Endothelial cell of umbilical vein (primary cell): ENCODE measurements around the gene YARS1. TPM values are rescaled to one million over a fixed set of nuclear protein-coding genes. Genes with fewer than 3 reads are reported as not detected.

Experiments
- BruUV-seq: library from RNA; stranded (reverse); fragments of 400-500 nt; replicated peaks from 2 replicates; lab custom pipeline; 2021; lab: Mats Ljungman, UMichigan
- CTCF ChIA-PET: fragments of 300-600, 350-600 bp; sonication (Branson Sonifier 250); formaldehyde crosslinking; loops from one replicate; lab custom pipeline; 2021; ENCODE audit warnings: antibody characterized with exemption, inconsistent platforms; lab: Charles Lee
- POLR2A ChIA-PET: fragments of 300-600, 350-600 bp; sonication (Branson Sonifier 250); formaldehyde crosslinking; loops from one replicate; lab custom pipeline; 2021; ENCODE audit warnings: antibody characterized with exemption, inconsistent platforms; lab: Charles Lee
- DNase-seq: peaks from one replicate; pipeline ENCODE4 v3.0.0-alpha.2; 2011; ENCODE audit warnings: low read depth, low spot score
- FAIRE-seq: peaks from 2 replicates; lab custom pipeline; 2011; peaks lifted over from hg19 to GRCh38; lab: Jason Lieb, UNC
- H2AFZ ChIP-seq: 2 replicates; pipeline ENCODE4 v1.6.0; 2012; ENCODE audit warnings: low read depth, low read length, control low read depth, inconsistent platforms
- H3K27ac ChIP-seq: 2 replicates; pipeline ENCODE4 v1.5.1; 2011; ENCODE audit warnings: low read depth, mild to moderate bottlenecking, control low read depth, low read length, moderate library complexity; ENCODE audit not compliant: insufficient read depth
- H3K27me3 ChIP-seq, 2 experiments: 2 replicates each; pipeline versions ENCODE4 v1.6.0 to v1.6.1; 2011; ENCODE audit warnings: low read length in 2 of 2, mixed read lengths in 1 of 2; ENCODE audit not compliant: control insufficient read depth in 2 of 2, insufficient read depth in 2 of 2
- H3K36me3 ChIP-seq, 2 experiments: 2 replicates in 1 of 2; 3 replicates in 1 of 2; pipeline ENCODE4 v1.5.1; 2011; ENCODE audit warnings: low read length in 2 of 2, mild to moderate bottlenecking in 1 of 2, moderate library complexity in 1 of 2; ENCODE audit not compliant: control insufficient read depth in 2 of 2, insufficient read depth in 2 of 2; ENCODE audit errors: extremely low read depth in 1 of 2
- H3K4me1 ChIP-seq: 3 replicates; pipeline ENCODE4 v1.5.1; 2011; ENCODE audit warnings: mild to moderate bottlenecking, low read length; ENCODE audit not compliant: control insufficient read depth, insufficient read depth; ENCODE audit errors: extremely low read depth
- H3K4me2 ChIP-seq: 2 replicates; pipeline ENCODE4 v1.6.1; 2011; ENCODE audit warnings: low read length, control low read depth, mixed read lengths; ENCODE audit not compliant: insufficient read depth
- H3K4me3 ChIP-seq, 3 experiments: fragments of 200-600 bp in 1 of 3; sonication (generic), shearing (Covaris generic) in 1 of 3; replicated peaks in 1 of 3; 2 replicates each; pipeline ENCODE4 v1.5.1; 2011 to 2016; ENCODE audit warnings: control low read depth in 3 of 3, low read length in 3 of 3, mild to moderate bottlenecking in 2 of 3, inconsistent platforms in 1 of 3, low read depth in 1 of 3, moderate library complexity in 1 of 3; ENCODE audit not compliant: insufficient read depth in 1 of 3
- H3K79me2 ChIP-seq: 2 replicates; pipeline ENCODE4 v1.6.0; 2012; ENCODE audit warnings: low read length, inconsistent platforms; ENCODE audit not compliant: control insufficient read depth, insufficient read depth
- H3K9ac ChIP-seq: replicated peaks from 2 replicates; pipeline ENCODE3; 2011; ENCODE audit warnings: low read length, control low read depth; ENCODE audit not compliant: insufficient read depth; ENCODE audit errors: extremely low read depth
- H3K9me1 ChIP-seq: replicated peaks from 3 replicates; pipeline ENCODE4 v1.6.0; 2011; ENCODE audit warnings: mild to moderate bottlenecking, low read length; ENCODE audit not compliant: control insufficient read depth, insufficient read depth; ENCODE audit errors: extremely low read depth
- H3K9me3 ChIP-seq: replicated peaks from 2 replicates; pipeline ENCODE4 v1.5.1; 2012; ENCODE audit warnings: low read length, inconsistent platforms; ENCODE audit not compliant: control insufficient read depth, insufficient read depth
- H4K20me1 ChIP-seq: replicated peaks from 2 replicates; pipeline ENCODE3; 2011; ENCODE audit warnings: mild to moderate bottlenecking, low read length; ENCODE audit not compliant: control insufficient read depth, insufficient read depth; ENCODE audit errors: extremely low read depth
- EZH2 ChIP-seq: IDR thresholded peaks from 2 replicates; pipeline ENCODE4 v1.6.1; 2012; ENCODE audit warnings: borderline replicate concordance, low read depth, mild to moderate bottlenecking, moderate library complexity, low read length, inconsistent platforms; ENCODE audit not compliant: severe bottlenecking
- JUN ChIP-seq: IDR thresholded peaks from 2 replicates; pipeline ENCODE4 v1.6.1; 2011; ENCODE audit warnings: borderline replicate concordance, low read depth; ENCODE audit not compliant: insufficient read length, insufficient read depth
- dilution Hi-C: fragments of 300-500 bp; cut with MboI; formaldehyde crosslinking; loops from one replicate; pipeline ENCODE4 v1.15.0; 2019; ENCODE audit warnings: low sequenced_read_pairs; ENCODE audit not compliant: extremely low pct_ligation_motif_present
- intact Hi-C: fragments of 100-400 bp; cut with micrococcal nuclease; formaldehyde crosslinking; loops from one replicate; pipeline ENCODE4 v1.10.0; 2022
- polyA plus RNA-seq, 4 experiments: library from polyadenylated mRNA; depleted of rRNA in 3 of 4; stranded (reverse) in 3 of 4; unstranded in 1 of 4; fragments of >200 nt; gene quantifications; 2 replicates each; pipeline versions ENCODE4 v1.2.1 to v1.2.3, GENCODE V29; 2011 to 2012; ENCODE audit warnings: missing spikeins in 1 of 4
- total RNA-seq: library from RNA; stranded (reverse); gene quantifications from 2 replicates; pipeline ENCODE4 v1.2.3, GENCODE V29; 2021
- TF ChIP-seq, protein P1 (sequence below): IDR thresholded peaks from 2 replicates; pipeline ENCODE4 v1.6.1; 2011; ENCODE audit not compliant: insufficient read depth, insufficient read length
- TF ChIP-seq, protein P2 (sequence below), 2 donors: IDR thresholded peaks; 1 replicate in 1 of 2; 2 replicates in 1 of 2; pipeline ENCODE4 v1.5.1; 2011; ENCODE audit warnings: low read length in 2 of 2, mild to moderate bottlenecking in 2 of 2, moderate library complexity in 2 of 2, control low read depth in 1 of 2, inconsistent platforms in 1 of 2, low read depth in 1 of 2; ENCODE audit not compliant: insufficient read depth in 1 of 2; ENCODE audit errors: extremely low read depth in 1 of 2

YARS1 gene
- total and polyA plus RNA-seq, 2 donors (not counting 3 experiments of a cell fraction or from before 2014, with no cell fraction given), result 38.2 to 144 TPM

DNA sequence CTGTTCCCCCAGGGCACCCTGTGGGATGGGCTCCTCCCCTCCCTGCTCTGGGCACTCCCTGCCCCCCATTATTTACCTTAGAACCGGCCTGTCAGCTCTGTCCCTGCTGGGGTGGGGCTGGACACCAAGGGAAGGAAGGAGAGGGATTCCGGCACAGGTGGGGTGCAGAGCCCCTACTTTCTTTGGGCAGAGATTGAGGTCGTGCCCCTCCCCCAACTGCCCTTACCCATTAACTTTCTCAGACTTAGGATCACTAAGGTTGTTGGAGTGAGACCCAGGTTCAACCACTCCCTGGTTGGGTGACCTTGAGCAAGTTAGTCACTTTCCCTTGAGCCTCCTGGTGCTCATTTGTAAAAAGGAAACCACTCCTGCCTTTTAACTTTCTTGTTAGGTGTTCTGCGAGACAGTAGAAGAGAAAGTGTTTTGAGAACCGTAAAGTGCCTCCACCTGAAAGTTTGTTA, 57.6 kb downstream of the YARS1 start:
- Histone ChIP-seq H3K4me3 (no peak overlapping the region), H3K36me3 (no peaks in the 10 kb centered on the region), H3K4me1 (no peaks in the 10 kb centered on the region), H4K20me1 (no peaks in the 10 kb centered on the region), H3K9ac (no peak overlapping the region), H3K9me3 (no peaks in the 10 kb centered on the region), H3K27ac (no peak overlapping the region), H3K79me2 (no peaks in the 10 kb centered on the region), H2AFZ (no peak overlapping the region), H3K9me1 (no peaks in the 10 kb centered on the region), H3K27me3 (no peaks in the 10 kb centered on the region), H3K4me2 (no peak overlapping the region)
- ChIA-PET CTCF (interaction anchor here (1.2 to 4.5 kb wide), 5 partner anchors 10 to 47 kb away, joined by 4 to 24 read pairs (median 8); no protein-coding TSS in a partner anchor), POLR2A (no interaction called here)
- no peak for DNase-seq
- dilution Hi-C loops (no loop called here), intact Hi-C loops (no loop called here)
- BruUV-seq, result no TSS peak
- TF ChIP-seq EZH2 (no peak), JUN (no peak)
- TF ChIP-seq, protein P1, sequence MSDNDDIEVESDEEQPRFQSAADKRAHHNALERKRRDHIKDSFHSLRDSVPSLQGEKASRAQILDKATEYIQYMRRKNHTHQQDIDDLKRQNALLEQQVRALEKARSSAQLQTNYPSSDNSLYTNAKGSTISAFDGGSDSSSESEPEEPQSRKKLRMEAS, result no peak
- TF ChIP-seq, protein P2, sequence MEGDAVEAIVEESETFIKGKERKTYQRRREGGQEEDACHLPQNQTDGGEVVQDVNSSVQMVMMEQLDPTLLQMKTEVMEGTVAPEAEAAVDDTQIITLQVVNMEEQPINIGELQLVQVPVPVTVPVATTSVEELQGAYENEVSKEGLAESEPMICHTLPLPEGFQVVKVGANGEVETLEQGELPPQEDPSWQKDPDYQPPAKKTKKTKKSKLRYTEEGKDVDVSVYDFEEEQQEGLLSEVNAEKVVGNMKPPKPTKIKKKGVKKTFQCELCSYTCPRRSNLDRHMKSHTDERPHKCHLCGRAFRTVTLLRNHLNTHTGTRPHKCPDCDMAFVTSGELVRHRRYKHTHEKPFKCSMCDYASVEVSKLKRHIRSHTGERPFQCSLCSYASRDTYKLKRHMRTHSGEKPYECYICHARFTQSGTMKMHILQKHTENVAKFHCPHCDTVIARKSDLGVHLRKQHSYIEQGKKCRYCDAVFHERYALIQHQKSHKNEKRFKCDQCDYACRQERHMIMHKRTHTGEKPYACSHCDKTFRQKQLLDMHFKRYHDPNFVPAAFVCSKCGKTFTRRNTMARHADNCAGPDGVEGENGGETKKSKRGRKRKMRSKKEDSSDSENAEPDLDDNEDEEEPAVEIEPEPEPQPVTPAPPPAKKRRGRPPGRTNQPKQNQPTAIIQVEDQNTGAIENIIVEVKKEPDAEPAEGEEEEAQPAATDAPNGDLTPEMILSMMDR (IDR thresholded peaks at IDR 0.05; ENCODE audit: extremely low read depth in 1 of 2, insufficient read depth in 1 of 2, low read depth in 1 of 2, low read length in 2 of 2), result no peak
- no peak for FAIRE-seq
